WTC11 (cell line): ENCODE results near the gene MTF1. TPM values are rescaled to one million over a fixed set of nuclear protein-coding genes. Genes with fewer than 3 reads are reported as not detected.

Experiments used
- ATF6 ChIP-seq: sonication (generic); formaldehyde crosslinking; IDR thresholded peaks from 2 replicates; pipeline ENCODE4 v1.8.1; 2023; ENCODE audit warnings: mild to moderate bottlenecking, missing genetic modification reagents
- CREB1 ChIP-seq: sonication (generic); formaldehyde crosslinking; IDR thresholded peaks from 2 replicates; pipeline ENCODE4 v1.8.0; 2023; ENCODE audit warnings: mild to moderate bottlenecking, missing genetic modification reagents
- FOXK1 ChIP-seq: sonication (generic); formaldehyde crosslinking; IDR thresholded peaks from 2 replicates; pipeline ENCODE4 v1.8.0; 2022; ENCODE audit warnings: mild to moderate bottlenecking, moderate library complexity, missing genetic modification reagents
- GTF2I ChIP-seq: fragments of 250-450 bp; sonication (Bioruptor Pico); conservative IDR thresholded peaks from 2 replicates; pipeline ENCODE4 v1.4.0; 2021; ENCODE audit warnings: mild to moderate bottlenecking
- HMGA2 ChIP-seq: fragments of 250-450 bp; sonication (Bioruptor Pico); IDR thresholded peaks from 2 replicates; pipeline ENCODE4 v1.4.0; 2021; ENCODE audit warnings: mild to moderate bottlenecking, moderate library complexity
- JUN ChIP-seq: sonication (generic); formaldehyde crosslinking; IDR thresholded peaks from 2 replicates; pipeline ENCODE4 v1.8.0; 2023; ENCODE audit warnings: mild to moderate bottlenecking, missing genetic modification reagents
- MYBL2 ChIP-seq: sonication (generic); formaldehyde crosslinking; IDR thresholded peaks from 2 replicates; pipeline ENCODE4 v1.8.1; 2023; ENCODE audit warnings: mild to moderate bottlenecking, moderate library complexity, missing genetic modification reagents
- NR2C2 ChIP-seq: sonication (generic); formaldehyde crosslinking; IDR thresholded peaks from 2 replicates; pipeline ENCODE4 v1.8.0; 2022; ENCODE audit warnings: mild to moderate bottlenecking, missing genetic modification reagents
- SMAD3 ChIP-seq: sonication (generic); formaldehyde crosslinking; IDR thresholded peaks from 2 replicates; pipeline ENCODE4 v1.8.0; 2022; ENCODE audit warnings: missing genetic modification reagents, mild to moderate bottlenecking, borderline replicate concordance
- TEAD1 ChIP-seq: sonication (generic); formaldehyde crosslinking; IDR thresholded peaks from 2 replicates; pipeline ENCODE4 v1.8.0; 2022; ENCODE audit warnings: mild to moderate bottlenecking, missing genetic modification reagents
- ZNF317 ChIP-seq: sonication (generic); formaldehyde crosslinking; IDR thresholded peaks from 2 replicates; pipeline ENCODE4 v1.8.1; 2023; ENCODE audit warnings: low read depth, mild to moderate bottlenecking, moderate library complexity, missing genetic modification reagents, borderline replicate concordance
- total RNA-seq: library from RNA; stranded (reverse); gene quantifications from 3 replicates; pipeline ENCODE4 v1.2.3, GENCODE V29; 2021
- TF ChIP-seq, protein P1 (sequence below): sonication (generic); formaldehyde crosslinking; IDR thresholded peaks from 2 replicates; pipeline ENCODE4 v1.8.0; 2023; ENCODE audit warnings: missing genetic modification reagents, mild to moderate bottlenecking, borderline replicate concordance
- TF ChIP-seq, protein P2 (sequence below): sonication (generic); formaldehyde crosslinking; IDR thresholded peaks from 2 replicates; pipeline ENCODE4 v1.8.1; 2023; ENCODE audit warnings: mild to moderate bottlenecking, missing genetic modification reagents, moderate library complexity
- TF ChIP-seq, protein P3 (sequence below): sonication (generic); formaldehyde crosslinking; IDR thresholded peaks from 2 replicates; pipeline ENCODE4 v1.8.1; 2022; ENCODE audit warnings: mild to moderate bottlenecking, missing genetic modification reagents, moderate library complexity, borderline replicate concordance
- TF ChIP-seq, protein P4 (sequence below): sonication (generic); formaldehyde crosslinking; conservative IDR thresholded peaks from 2 replicates; pipeline ENCODE4 v1.8.1; 2023; ENCODE audit warnings: mild to moderate bottlenecking, low read depth, missing genetic modification reagents, moderate library complexity

MTF1 gene
- total RNA-seq, 1 experiment from 2014 or later, result 12.2 TPM

DNA sequence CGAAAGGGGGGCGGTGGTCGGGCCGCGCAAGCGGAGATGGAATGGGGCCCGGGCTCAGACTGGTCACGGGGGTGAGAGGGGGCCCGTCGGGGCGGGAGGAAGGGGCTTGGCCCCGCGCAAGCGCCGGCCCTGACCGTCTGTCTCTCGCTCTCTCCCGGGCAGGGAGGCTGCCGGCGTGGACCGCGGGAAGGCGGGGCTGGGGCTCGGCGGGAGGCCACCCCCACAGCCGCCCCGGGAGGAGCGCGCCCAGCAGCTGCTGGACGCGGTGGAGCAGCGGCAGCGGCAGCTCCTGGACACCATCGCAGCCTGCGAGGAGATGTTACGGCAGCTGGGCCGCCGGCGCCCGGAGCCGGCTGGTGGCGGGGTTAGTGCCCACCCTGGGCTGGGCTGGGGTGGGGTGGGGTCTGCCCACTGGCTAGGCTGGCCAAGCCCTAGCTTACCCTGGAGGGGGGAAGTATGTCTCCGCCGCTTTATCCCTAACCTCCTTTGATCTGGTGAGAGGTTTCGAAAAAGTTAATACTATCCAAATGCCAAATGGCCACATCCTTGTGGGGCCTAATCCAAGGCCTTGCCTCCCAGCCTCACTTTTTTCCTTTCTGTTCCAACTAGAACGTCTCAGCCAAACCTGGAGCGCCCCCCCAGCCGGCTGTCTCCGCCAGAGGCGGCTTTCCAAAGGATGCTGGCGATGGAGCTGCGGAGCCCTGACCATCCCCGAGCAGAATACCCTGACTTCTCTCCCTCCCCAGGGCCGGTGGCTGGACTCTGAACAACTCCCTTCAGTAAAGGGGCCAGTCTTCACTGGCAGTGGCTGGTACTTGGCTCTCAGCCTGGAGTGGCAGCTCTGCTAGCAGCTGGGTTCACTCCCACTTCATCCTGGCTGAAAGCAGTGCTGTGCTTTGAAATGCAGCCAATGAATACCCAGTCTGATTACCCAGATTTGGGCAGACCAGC, 50.7 kb downstream of the MTF1 start (continued):
- TF ChIP-seq ATF6 (CRISPR knock-in tag) (no peak), FOXK1 (CRISPR knock-in tag) (peak; percentile 10; the same call in 1 of the 2 replicates), GTF2I (no peak), ZNF317 (CRISPR knock-in tag) (no peak), JUN (CRISPR knock-in tag) (no peak), NR2C2 (CRISPR knock-in tag) (no peak), HMGA2 (CRISPR knock-in tag) (no peak), SMAD3 (no peak), TEAD1 (CRISPR knock-in tag) (no peak), MYBL2 (0 out of 2 replicates have a peak, but pooled peaks have one; percentile 37), CREB1 (CRISPR knock-in tag) (no peak)
- TF ChIP-seq, protein P1, sequence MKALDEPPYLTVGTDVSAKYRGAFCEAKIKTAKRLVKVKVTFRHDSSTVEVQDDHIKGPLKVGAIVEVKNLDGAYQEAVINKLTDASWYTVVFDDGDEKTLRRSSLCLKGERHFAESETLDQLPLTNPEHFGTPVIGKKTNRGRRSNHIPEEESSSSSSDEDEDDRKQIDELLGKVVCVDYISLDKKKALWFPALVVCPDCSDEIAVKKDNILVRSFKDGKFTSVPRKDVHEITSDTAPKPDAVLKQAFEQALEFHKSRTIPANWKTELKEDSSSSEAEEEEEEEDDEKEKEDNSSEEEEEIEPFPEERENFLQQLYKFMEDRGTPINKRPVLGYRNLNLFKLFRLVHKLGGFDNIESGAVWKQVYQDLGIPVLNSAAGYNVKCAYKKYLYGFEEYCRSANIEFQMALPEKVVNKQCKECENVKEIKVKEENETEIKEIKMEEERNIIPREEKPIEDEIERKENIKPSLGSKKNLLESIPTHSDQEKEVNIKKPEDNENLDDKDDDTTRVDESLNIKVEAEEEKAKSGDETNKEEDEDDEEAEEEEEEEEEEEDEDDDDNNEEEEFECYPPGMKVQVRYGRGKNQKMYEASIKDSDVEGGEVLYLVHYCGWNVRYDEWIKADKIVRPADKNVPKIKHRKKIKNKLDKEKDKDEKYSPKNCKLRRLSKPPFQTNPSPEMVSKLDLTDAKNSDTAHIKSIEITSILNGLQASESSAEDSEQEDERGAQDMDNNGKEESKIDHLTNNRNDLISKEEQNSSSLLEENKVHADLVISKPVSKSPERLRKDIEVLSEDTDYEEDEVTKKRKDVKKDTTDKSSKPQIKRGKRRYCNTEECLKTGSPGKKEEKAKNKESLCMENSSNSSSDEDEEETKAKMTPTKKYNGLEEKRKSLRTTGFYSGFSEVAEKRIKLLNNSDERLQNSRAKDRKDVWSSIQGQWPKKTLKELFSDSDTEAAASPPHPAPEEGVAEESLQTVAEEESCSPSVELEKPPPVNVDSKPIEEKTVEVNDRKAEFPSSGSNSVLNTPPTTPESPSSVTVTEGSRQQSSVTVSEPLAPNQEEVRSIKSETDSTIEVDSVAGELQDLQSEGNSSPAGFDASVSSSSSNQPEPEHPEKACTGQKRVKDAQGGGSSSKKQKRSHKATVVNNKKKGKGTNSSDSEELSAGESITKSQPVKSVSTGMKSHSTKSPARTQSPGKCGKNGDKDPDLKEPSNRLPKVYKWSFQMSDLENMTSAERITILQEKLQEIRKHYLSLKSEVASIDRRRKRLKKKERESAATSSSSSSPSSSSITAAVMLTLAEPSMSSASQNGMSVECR (CRISPR knock-in tag), result peak; percentile 52; the same call in 1 of the 2 replicates
- TF ChIP-seq, protein P2, sequence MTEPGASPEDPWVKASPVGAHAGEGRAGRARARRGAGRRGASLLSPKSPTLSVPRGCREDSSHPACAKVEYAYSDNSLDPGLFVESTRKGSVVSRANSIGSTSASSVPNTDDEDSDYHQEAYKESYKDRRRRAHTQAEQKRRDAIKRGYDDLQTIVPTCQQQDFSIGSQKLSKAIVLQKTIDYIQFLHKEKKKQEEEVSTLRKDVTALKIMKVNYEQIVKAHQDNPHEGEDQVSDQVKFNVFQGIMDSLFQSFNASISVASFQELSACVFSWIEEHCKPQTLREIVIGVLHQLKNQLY (CRISPR knock-in tag), result no peak
- TF ChIP-seq, protein P3, sequence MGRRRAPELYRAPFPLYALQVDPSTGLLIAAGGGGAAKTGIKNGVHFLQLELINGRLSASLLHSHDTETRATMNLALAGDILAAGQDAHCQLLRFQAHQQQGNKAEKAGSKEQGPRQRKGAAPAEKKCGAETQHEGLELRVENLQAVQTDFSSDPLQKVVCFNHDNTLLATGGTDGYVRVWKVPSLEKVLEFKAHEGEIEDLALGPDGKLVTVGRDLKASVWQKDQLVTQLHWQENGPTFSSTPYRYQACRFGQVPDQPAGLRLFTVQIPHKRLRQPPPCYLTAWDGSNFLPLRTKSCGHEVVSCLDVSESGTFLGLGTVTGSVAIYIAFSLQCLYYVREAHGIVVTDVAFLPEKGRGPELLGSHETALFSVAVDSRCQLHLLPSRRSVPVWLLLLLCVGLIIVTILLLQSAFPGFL (CRISPR knock-in tag), result no peak
- TF ChIP-seq, protein P4, sequence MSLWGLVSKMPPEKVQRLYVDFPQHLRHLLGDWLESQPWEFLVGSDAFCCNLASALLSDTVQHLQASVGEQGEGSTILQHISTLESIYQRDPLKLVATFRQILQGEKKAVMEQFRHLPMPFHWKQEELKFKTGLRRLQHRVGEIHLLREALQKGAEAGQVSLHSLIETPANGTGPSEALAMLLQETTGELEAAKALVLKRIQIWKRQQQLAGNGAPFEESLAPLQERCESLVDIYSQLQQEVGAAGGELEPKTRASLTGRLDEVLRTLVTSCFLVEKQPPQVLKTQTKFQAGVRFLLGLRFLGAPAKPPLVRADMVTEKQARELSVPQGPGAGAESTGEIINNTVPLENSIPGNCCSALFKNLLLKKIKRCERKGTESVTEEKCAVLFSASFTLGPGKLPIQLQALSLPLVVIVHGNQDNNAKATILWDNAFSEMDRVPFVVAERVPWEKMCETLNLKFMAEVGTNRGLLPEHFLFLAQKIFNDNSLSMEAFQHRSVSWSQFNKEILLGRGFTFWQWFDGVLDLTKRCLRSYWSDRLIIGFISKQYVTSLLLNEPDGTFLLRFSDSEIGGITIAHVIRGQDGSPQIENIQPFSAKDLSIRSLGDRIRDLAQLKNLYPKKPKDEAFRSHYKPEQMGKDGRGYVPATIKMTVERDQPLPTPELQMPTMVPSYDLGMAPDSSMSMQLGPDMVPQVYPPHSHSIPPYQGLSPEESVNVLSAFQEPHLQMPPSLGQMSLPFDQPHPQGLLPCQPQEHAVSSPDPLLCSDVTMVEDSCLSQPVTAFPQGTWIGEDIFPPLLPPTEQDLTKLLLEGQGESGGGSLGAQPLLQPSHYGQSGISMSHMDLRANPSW (CRISPR knock-in tag), result no peak
